Measurements from ENCODE around the gene CHRDL2.
"Not testable (repeated sequence)": the region's sequence is repeated elsewhere in the genome, so short reads cannot be mapped to it uniquely, and the experiment has no call there.

CHRDL2 gene

DNA sequence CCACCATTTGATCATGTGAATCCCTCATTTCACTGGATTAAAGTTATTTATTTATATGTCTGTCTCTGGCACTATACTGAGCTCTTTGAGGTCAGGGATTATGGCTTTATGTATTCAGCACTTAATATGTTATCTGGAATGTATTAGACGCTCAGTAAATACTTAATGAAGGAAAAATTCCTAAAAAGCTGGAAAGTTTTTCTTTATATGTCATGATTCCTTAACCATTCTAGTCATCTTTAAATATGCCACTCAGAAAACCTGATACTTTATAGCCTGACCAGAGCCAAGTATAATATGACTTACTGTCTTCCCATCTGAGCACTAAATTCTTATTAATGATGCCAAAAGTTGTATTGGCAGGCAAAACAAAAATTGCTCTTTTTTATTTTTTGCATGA lies 44.5 kb upstream of the CHRDL2 start:
- POLR2A ChIA-PET (ENCODE audit: low non-redundant PET): no interaction called here
- H3K27ac ChIP-seq: no peak overlapping the region
- DNase-seq (ENCODE audit: low spot score): no peak
- CTCF ChIA-PET: no interaction called here
- TF ChIP-seq, protein P1, sequence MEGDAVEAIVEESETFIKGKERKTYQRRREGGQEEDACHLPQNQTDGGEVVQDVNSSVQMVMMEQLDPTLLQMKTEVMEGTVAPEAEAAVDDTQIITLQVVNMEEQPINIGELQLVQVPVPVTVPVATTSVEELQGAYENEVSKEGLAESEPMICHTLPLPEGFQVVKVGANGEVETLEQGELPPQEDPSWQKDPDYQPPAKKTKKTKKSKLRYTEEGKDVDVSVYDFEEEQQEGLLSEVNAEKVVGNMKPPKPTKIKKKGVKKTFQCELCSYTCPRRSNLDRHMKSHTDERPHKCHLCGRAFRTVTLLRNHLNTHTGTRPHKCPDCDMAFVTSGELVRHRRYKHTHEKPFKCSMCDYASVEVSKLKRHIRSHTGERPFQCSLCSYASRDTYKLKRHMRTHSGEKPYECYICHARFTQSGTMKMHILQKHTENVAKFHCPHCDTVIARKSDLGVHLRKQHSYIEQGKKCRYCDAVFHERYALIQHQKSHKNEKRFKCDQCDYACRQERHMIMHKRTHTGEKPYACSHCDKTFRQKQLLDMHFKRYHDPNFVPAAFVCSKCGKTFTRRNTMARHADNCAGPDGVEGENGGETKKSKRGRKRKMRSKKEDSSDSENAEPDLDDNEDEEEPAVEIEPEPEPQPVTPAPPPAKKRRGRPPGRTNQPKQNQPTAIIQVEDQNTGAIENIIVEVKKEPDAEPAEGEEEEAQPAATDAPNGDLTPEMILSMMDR (conservative IDR thresholded peaks at IDR 0.05; ENCODE audit: low read depth): no peak

- no peak overlapping the region for H3K27ac ChIP-seq
- TF ChIP-seq, protein P1 (conservative IDR thresholded peaks at IDR 0.05; ENCODE audit: low read depth): no peak
- CTCF ChIA-PET: no interaction called here
- no peak for DNase-seq (ENCODE audit: low spot score)
- POLR2A ChIA-PET (ENCODE audit: low non-redundant PET): no interaction called here
Measured at GRCh38 chr11:74773476-74773875, 42.2 kb upstream of the CHRDL2 start.

DNA sequence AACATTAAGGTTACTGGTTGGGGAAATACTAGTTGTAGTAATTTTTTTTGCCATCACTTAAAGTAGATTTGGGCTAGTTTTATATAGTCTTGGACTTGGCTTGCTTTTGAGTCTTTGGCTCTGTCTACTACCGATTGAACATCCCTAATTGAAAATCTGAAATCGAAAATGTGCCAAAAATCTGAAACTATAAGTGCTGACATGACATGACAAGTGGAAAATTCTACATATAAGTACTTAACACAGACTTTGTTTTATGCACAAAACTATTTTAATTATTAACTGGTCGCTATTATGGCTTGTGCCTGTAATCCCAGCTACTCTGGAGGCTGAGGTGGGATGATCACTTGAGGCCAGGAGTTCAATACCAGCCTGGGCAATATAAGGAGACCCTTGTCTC lies 39.9 kb upstream of the CHRDL2 start:
- H3K27ac ChIP-seq: no peak overlapping the region
- no peak for DNase-seq (ENCODE audit: low spot score)
- POLR2A ChIA-PET (ENCODE audit: low non-redundant PET): no interaction called here
- CTCF ChIA-PET: interaction anchor here (0.7 kb wide), 1 partner anchor 18 kb away, joined by 3 read pairs; no protein-coding TSS in a partner anchor
- TF ChIP-seq, protein P1 (conservative IDR thresholded peaks at IDR 0.05; ENCODE audit: low read depth): no peak

- DNase-seq (ENCODE audit: low spot score): no peak
- ChIA-PET POLR2A (ENCODE audit: low non-redundant PET) (no interaction called here), CTCF (interaction anchor here (0.7 kb wide), 1 partner anchor 13 kb away, joined by 3 read pairs; no protein-coding TSS in a partner anchor)
- TF ChIP-seq, protein P1 (conservative IDR thresholded peaks at IDR 0.05; ENCODE audit: low read depth): no peak
- H3K27ac ChIP-seq: no peak overlapping the region
Measured at GRCh38 chr11:74770456-74770855, 39.2 kb upstream of the CHRDL2 start.

GRCh38 chr11:74769055-74769707 lies 38.0 kb upstream of the CHRDL2 start:
- CTCF ChIA-PET: interaction anchor here (0.7 kb wide), 1 partner anchor 188 kb away, joined by 3 read pairs; no protein-coding TSS in a partner anchor
- TF ChIP-seq, protein P1 (conservative IDR thresholded peaks at IDR 0.05; ENCODE audit: low read depth): no peak
- H3K27ac ChIP-seq: no peak overlapping the region
- POLR2A ChIA-PET (ENCODE audit: low non-redundant PET): no interaction called here
- DNase-seq (ENCODE audit: low spot score): no peak

DNA sequence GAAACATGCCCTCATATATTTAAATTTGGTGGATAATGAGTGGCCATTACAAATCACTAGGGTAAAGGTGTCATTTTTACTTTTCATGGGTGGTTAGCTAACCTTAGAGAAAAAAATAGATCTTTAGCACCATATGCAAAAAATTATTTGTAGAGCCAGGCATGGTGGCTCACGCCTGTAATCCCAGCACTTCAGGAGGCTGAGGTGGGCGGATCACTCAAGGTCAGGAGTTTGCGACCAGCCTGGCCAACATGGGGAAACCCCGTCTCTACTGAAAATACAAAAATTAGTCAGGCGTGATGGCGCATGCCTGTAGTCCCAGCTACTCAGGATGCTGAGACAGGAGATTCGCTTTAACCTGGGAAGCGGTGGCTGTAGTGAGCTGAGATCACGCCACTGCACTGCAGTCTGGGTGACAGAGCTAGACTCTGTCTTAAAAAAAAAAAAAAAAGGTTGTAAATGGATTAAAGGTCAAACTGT lies 37.0 kb upstream of the CHRDL2 start:
- H3K27ac ChIP-seq; POLR2A ChIA-PET (ENCODE audit: low non-redundant PET); DNase-seq (ENCODE audit: low spot score): not testable (repeated sequence)
- CTCF ChIA-PET: interaction anchor here (0.6 kb wide), 1 partner anchor 17 kb away, joined by 3 read pairs; no protein-coding TSS in a partner anchor

DNA sequence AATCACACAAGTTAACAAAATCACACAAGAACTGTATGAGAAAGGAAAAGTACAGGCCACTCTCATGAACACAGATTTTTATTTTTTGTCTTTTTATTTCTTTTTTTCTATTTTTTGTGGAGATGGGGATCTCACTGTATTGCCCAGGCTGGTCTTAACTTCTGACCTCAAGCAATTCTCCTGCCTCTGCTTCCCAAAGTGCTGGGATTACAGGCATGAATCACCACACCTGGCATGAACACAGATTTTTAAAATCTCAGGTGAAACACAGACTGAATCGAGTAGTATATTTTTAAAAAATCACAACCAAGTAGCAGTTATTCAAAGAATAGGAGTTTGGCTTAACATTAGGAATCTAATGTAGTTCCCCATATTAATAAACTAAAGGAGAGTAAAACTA lies 35.7 kb upstream of the CHRDL2 start:
- TF ChIP-seq, protein P1 (conservative IDR thresholded peaks at IDR 0.05; ENCODE audit: low read depth): no peak
- no peak overlapping the region for H3K27ac ChIP-seq
- ChIA-PET CTCF (interaction anchor here (0.6 kb wide), 1 partner anchor 16 kb away, joined by 3 read pairs; no protein-coding TSS in a partner anchor), POLR2A (ENCODE audit: low non-redundant PET) (no interaction called here)
- no peak for DNase-seq (ENCODE audit: low spot score)
